Retina (tissue), 1 donor: ENCODE results near the gene GSG1.
"Not testable (repeated sequence)": the region's sequence is repeated elsewhere in the genome, so short reads cannot be mapped to it uniquely, and the experiment has no call there.

Experiments
- DNase-seq: peaks from one replicate; pipeline ENCODE4 v3.0.0-alpha.2; 2016

The GSG1 gene

DNA sequence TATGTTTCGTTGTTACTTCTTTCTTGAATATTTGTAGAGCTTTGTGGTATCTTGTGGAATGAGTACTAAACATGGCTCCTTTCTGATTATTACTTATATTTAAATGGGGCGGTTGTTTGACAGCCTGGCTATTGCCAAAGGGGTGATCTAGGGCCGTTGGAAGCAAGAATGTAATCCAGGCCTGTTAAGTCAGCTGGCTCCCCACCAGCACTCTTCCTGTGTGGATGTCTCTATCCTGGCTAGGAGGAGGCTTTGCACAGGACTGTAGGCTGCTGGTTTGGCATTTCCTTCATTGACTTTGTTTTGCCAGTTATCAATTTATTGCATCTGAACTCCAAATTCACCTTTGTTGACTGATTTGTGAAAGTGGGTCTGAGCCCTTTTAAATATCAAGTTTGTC, 53.7 kb downstream of the GSG1 start:
- no peak for DNase-seq

GRCh38 chr12:13046964-13047363, 56.5 kb downstream of the GSG1 start:
- no peak for DNase-seq

DNA sequence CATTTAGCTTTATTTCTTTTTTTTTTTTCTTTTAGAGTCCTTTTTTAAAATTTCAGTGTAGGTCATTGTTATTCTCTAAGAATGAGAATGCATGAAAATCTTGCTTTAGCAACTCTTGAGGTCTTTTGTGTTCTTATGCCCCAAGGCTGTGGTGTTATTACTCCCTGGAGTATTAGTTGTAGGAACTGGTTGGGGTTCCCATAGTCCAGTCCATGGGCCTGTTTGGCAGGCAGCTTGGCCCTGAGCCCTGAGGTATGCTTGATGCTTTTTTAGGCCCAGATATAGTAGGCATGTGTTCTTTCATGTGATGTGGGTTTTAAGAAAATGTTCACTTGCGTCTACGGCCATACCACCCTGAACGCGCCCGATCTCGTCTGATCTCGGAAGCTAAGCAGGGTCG, 57.7 kb downstream of the GSG1 start:
- DNase-seq: no peak

DNA sequence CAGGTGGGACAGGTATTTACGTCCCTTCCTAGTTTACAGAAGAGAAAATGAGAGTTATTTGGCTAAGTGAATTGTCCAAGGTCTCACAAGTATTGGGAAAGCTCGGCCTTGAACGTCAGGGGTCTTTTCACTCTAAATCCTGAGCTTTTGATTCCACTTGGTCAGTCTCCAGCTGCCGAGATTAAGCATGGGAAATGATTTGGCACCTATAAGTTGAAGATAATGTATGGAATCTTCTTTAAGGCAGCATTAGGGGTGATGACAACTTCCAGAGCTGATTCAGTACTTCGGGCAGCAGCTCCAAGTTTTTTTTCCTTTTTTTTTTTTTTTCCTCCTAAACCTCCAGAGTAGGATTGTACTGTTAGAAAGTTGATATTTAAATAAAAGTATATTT, 58.6 kb downstream of the GSG1 start:
- DNase-seq: no peak

GRCh38 chr12:13044002-13044905, 59.2 kb downstream of the GSG1 start, which contains the start of gene FAM234B:
Gene FAM234B, plus strand, starts transcription at chr12:13044381. Its CDS starts 23 bp downstream, at chr12:13044404.
- peak; percentile 93 for DNase-seq

GRCh38 chr12:13042666-13043230, 60.7 kb downstream of the GSG1 start:
- no peak for DNase-seq

DNA sequence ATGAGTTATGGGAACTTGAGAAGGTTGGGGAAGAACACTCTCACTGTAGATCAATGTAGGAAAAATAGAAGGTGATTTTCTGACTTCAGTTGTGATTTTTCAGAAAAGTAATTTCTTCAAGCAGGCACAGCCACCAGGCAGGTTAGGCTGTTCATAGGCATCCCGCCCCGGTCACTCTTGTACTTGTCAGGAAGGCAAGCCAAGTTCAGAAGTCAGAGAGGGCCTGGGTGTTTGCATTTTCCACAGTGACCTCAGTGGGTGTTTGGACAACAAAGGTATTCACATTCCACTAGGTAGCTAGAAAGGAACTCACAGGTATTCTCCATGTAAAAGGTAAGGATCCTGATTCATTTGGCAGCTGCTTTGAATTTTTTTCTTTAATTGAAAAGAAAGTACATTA, 62.2 kb downstream of the GSG1 start:
- no peak for DNase-seq

GRCh38 chr12:13039328-13039956, 64.0 kb downstream of the GSG1 start:
- no peak for DNase-seq

- no peak for DNase-seq
These were observed 64.8 kb downstream of the GSG1 start for GRCh38 chr12:13038491-13039161.

GRCh38 chr12:13036881-13037280, 66.6 kb downstream of the GSG1 start:
- no peak for DNase-seq

- DNase-seq: not testable (repeated sequence)
These were observed 68.1 kb downstream of the GSG1 start for GRCh38 chr12:13035335-13035734.
